ENCODE data around the gene GOLGA6A.
"Not testable (repeated sequence)": the region's sequence is repeated elsewhere in the genome, so short reads cannot be mapped to it uniquely, and the experiment has no call there.

GOLGA6A gene

GRCh38 chr15:74053517-74053916 is 28.8 kb downstream of the GOLGA6A start:
- DNase-seq (ENCODE audit: low spot score), result no peak

GRCh38 chr15:74052271-74053260 is 29.8 kb downstream of the GOLGA6A start:
- not testable (repeated sequence) for DNase-seq (ENCODE audit: low spot score)

GRCh38 chr15:74050556-74051234 is 31.7 kb downstream of the GOLGA6A start:
- DNase-seq (ENCODE audit: low spot score), result no peak

- no peak for DNase-seq (ENCODE audit: low spot score)
Measured at GRCh38 chr15:74050127-74050526, 32.2 kb downstream of the GOLGA6A start.

GRCh38 chr15:74046275-74046674 is 36.1 kb downstream of the GOLGA6A start:
- DNase-seq (ENCODE audit: low spot score), result no peak

- no peak for DNase-seq (ENCODE audit: low spot score)
Measured at GRCh38 chr15:74045636-74046274, 36.6 kb downstream of the GOLGA6A start.

- DNase-seq (ENCODE audit: low spot score), result no peak
Measured at GRCh38 chr15:74045184-74045583, 37.2 kb downstream of the GOLGA6A start.

- no peak for DNase-seq (ENCODE audit: low spot score)
Measured at GRCh38 chr15:74044267-74045110, 37.9 kb downstream of the GOLGA6A start.

GRCh38 chr15:74043425-74044266 is 38.7 kb downstream of the GOLGA6A start:
- no peak for DNase-seq (ENCODE audit: low spot score)

- DNase-seq (ENCODE audit: low spot score), result no peak
Measured at GRCh38 chr15:74042603-74043424, 39.5 kb downstream of the GOLGA6A start.

- no peak for DNase-seq (ENCODE audit: low spot score)
Measured at GRCh38 chr15:74041777-74042435, 40.4 kb downstream of the GOLGA6A start.

GRCh38 chr15:74041311-74041756 is 41.0 kb downstream of the GOLGA6A start:
- DNase-seq (ENCODE audit: low spot score), result no peak

GRCh38 chr15:74040109-74040850 is 42.1 kb downstream of the GOLGA6A start:
- DNase-seq (ENCODE audit: low spot score), result peak; percentile 44

- no peak for DNase-seq (ENCODE audit: low spot score)
Measured at GRCh38 chr15:74039656-74040010, 42.7 kb downstream of the GOLGA6A start.

- DNase-seq (ENCODE audit: low spot score), result no peak
Measured at GRCh38 chr15:74038707-74039655, 43.4 kb downstream of the GOLGA6A start.

- no peak for DNase-seq (ENCODE audit: low spot score)
Measured at GRCh38 chr15:74037171-74038117, 44.9 kb downstream of the GOLGA6A start.
